Effector CD4-positive, alpha-beta T cell (primary cell): ENCODE measurements around the gene A1CF.
"Not testable (repeated sequence)": the region's sequence is repeated elsewhere in the genome, so short reads cannot be mapped to it uniquely, and the experiment has no call there.

ENCODE experiments used
- DNase-seq: peaks from one replicate; pipeline ENCODE4 v3.0.0-alpha.2; 2020

Gene A1CF

GRCh38 chr10:50788951-50789945, 96.2 kb downstream of the A1CF start:
- DNase-seq, result no peak

- not testable (repeated sequence) for DNase-seq
These were observed 97.5 kb downstream of the A1CF start for GRCh38 chr10:50787962-50788361.

- DNase-seq, result not testable (repeated sequence)
These were observed 103.4 kb downstream of the A1CF start for GRCh38 chr10:50782017-50782416.

GRCh38 chr10:50780036-50780435, 105.4 kb downstream of the A1CF start:
- DNase-seq, result not testable (repeated sequence)

GRCh38 chr10:50774868-50775267, 110.6 kb downstream of the A1CF start:
- not testable (repeated sequence) for DNase-seq

- DNase-seq, result not testable (repeated sequence)
These were observed 113.4 kb downstream of the A1CF start for GRCh38 chr10:50772042-50772441.

- not testable (repeated sequence) for DNase-seq
These were observed 118.5 kb downstream of the A1CF start for GRCh38 chr10:50766774-50767513.
